ENCODE data around the gene LPAR4.

- no peak for TF ChIP-seq EZH2 (IDR thresholded peaks at IDR 0.05; ENCODE audit: borderline replicate concordance, low read depth, low read length, poor library complexity, severe bottlenecking)
- no peak for TF ChIP-seq CTCF (conservative IDR thresholded peaks at IDR 0.05; ENCODE audit: low read depth, low read length)
Observed at GRCh38 chrX:78753571-78753970, 6.1 kb downstream of the LPAR4 start.
